GM06990 (cell line): ENCODE results near the gene MED14.
A peak's percentile ranks its signal among the peaks of the same experiment; 100 is the strongest.

Experiments used
- DNase-seq: peaks from one replicate; pipeline ENCODE4 v3.0.0-alpha.2; 2011; ENCODE audit not compliant: insufficient read length; ENCODE audit errors: extremely low read depth
- H3K27me3 ChIP-seq: replicated peaks from 2 replicates; pipeline ENCODE4 v1.6.0; 2011; ENCODE audit warnings: low read length; ENCODE audit not compliant: control insufficient read depth, insufficient read depth
- H3K36me3 ChIP-seq: 2 replicates; pipeline ENCODE4 v1.5.1; 2011; ENCODE audit warnings: low read length; ENCODE audit not compliant: control insufficient read depth, insufficient read depth
- H3K4me3 ChIP-seq: replicated peaks from 2 replicates; pipeline ENCODE4 v1.5.1; 2011; ENCODE audit warnings: low read depth, mild to moderate bottlenecking, control low read depth, low read length
- CTCF ChIP-seq: IDR thresholded peaks from 2 replicates; pipeline ENCODE4 v1.5.1; 2011; ENCODE audit warnings: low read length, control low read depth, mild to moderate bottlenecking, inconsistent platforms; ENCODE audit not compliant: insufficient read depth, poor library complexity, severe bottlenecking

The MED14 gene

DNA sequence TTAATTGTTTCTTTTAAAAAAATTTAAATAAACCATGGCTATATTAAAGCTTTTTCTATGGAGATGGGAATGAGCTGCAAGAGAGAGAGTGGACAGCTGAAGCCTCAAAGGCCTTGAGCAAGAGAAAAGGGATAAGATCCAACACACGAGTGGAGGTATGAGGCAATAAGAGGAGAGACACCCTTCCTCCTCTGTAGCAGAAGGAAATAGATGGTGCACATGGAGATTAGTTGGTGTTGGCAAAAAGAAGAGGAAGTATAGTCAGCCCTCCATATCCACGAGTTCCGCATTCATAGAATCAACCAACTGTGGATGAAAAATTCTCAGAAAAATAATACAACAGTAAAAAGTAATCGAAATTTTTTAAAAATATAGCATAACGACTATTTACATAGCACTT is 91.2 kb downstream of the MED14 start:
- peak overlapping the region; percentile 56 for H3K4me3 ChIP-seq
- TF ChIP-seq CTCF: no peak
- DNase-seq: no peak

DNA sequence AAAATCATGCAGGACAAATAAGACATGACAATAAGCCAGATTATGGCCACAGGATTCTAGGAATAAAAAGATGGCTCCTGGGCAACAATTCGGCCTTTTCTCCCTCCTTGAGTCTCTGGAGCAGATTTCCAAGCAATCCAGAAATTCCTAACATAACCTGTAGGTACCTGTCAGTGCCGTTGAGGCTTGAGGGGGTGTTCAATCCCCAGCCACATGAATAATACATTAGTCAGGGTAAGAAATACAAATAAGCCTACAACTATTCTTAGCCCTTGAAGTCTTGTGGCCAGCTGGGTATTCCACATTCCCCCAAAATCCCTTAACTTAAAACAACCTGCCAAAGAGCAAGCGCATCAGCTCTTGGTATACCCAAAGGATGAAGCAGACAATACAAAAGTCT is 97.7 kb downstream of the MED14 start:
- no peaks in the 10 kb centered on the region for H3K27me3 ChIP-seq
- no peak overlapping the region for H3K4me3 ChIP-seq
- DNase-seq: no peak
- no peak for TF ChIP-seq CTCF
- peaks cover 16% of the 10 kb centered on the region for H3K36me3 ChIP-seq

More for the DNA sequence above, 91.2 kb downstream of the MED14 start:
- Histone ChIP-seq H3K36me3 (peaks cover 3% of the 10 kb centered on the region; the same call in 1 of the 2 replicates), H3K27me3 (no peaks in the 10 kb centered on the region)

- H3K36me3 ChIP-seq: peaks cover 17% of the 10 kb centered on the region
- no peak for TF ChIP-seq CTCF
- DNase-seq: no peak
- H3K4me3 ChIP-seq: no peak overlapping the region
- no peaks in the 10 kb centered on the region for H3K27me3 ChIP-seq
Measured at GRCh38 chrX:40632199-40632598, 103.1 kb downstream of the MED14 start.

- DNase-seq: no peak
- no peak for TF ChIP-seq CTCF
- no peaks in the 10 kb centered on the region for H3K27me3 ChIP-seq
- peaks cover 10% of the 10 kb centered on the region for H3K36me3 ChIP-seq
- no peak overlapping the region for H3K4me3 ChIP-seq
Measured at GRCh38 chrX:40628506-40628905, 106.8 kb downstream of the MED14 start.

DNA sequence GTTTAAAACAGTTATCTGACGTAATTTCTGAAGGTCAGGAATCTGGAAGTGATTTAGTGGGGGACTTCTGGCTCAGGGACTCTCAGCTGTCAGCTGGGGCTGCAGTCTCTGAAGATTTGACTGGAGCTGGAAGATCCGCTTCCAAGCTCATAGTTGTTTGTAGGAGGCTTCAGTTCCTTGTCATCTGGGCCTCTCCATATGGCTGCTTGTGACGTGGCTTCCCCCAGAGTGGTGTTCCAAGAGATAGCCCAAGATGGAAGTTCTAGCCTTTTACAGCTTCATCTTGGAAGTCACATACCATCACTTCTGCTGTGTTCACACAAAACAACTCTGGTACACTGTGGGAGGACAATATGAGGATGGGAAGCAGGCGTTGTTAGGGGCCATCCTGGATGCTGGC is 110.0 kb downstream of the MED14 start:
- TF ChIP-seq CTCF: no peak
- no peak for DNase-seq
- Histone ChIP-seq H3K27me3 (peaks cover 2% of the 10 kb centered on the region; the same call in 1 of the 2 replicates), H3K36me3 (peaks cover 3% of the 10 kb centered on the region), H3K4me3 (no peak overlapping the region)

- TF ChIP-seq CTCF: no peak
- H3K36me3 ChIP-seq: peaks cover 3% of the 10 kb centered on the region
- H3K27me3 ChIP-seq: peaks cover 2% of the 10 kb centered on the region; the same call in 1 of the 2 replicates
- DNase-seq: no peak
- no peak overlapping the region for H3K4me3 ChIP-seq
Measured at GRCh38 chrX:40623665-40624064, 111.7 kb downstream of the MED14 start.
